Measurements from ENCODE around the gene ANK3.
"Not testable (repeated sequence)": the region's sequence is repeated elsewhere in the genome, so short reads cannot be mapped to it uniquely, and the experiment has no call there.

ANK3 gene

GRCh38 chr10:60299961-60300883, 89.5 kb downstream of the ANK3 start:
- no peak for DNase-seq

DNA sequence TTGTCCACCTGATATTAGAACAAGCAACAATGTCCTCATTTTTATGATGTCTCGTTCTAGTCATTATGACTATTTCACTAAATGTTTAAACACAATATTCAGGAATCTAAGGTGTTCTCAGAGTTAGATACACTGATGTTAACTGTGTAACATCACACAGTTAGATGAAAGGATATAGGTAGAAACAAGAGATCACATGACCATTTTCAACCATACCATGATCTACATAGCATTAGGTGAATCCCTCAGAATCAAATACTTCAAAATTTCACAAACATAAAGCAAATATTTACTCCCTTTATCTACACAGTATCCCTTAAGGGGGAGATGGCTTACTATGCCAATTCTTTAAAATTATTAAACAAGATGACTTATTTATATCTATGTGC, 90.3 kb downstream of the ANK3 start:
- no peak for DNase-seq

GRCh38 chr10:60298408-60299389, 91.0 kb downstream of the ANK3 start:
- no peak for DNase-seq

- no peak for DNase-seq
Measured at GRCh38 chr10:60296073-60296472, 93.6 kb downstream of the ANK3 start.

DNA sequence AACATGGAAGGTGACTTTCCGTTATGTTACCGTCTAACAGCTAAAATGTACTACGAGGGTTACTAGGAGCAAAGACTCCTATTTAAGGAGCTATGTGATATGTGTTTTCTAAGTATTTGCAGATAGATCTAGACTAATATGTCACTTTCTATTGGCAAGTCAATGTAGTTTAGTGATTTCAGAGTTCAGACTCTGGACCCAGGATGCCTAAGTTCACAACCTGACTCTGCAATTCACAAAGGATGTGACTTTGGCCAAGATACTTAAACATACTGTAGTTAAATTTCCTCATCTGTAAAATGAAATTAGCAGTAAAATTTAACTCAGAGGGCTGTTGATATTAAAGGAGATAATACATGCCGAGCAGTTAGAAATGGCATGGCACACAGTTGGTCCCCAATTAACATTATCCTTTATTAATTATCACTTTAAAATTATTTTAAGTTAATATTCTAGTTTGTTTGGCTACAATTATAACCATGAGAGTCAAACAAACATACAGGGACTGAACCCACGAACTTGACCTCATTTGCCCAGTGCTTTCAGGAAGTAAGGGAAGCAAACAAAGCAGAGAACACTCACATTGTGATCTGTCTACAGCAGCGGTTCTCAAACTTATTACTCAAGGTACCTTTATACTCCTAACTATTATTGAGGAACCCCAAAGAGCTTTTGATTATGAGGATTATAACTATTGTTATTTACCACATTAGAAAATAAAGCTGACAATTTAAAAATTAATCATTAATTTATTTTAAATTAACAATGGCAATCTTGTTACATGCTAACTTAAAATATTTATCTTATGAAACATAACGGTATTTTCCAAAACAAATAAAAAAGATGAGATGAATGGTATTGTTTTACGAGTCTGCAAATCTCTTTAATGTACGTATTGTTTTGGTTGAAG, 94.4 kb downstream of the ANK3 start:
- no peak for DNase-seq

- DNase-seq, result no peak
Measured at GRCh38 chr10:60293581-60294175, 96.0 kb downstream of the ANK3 start.

DNA sequence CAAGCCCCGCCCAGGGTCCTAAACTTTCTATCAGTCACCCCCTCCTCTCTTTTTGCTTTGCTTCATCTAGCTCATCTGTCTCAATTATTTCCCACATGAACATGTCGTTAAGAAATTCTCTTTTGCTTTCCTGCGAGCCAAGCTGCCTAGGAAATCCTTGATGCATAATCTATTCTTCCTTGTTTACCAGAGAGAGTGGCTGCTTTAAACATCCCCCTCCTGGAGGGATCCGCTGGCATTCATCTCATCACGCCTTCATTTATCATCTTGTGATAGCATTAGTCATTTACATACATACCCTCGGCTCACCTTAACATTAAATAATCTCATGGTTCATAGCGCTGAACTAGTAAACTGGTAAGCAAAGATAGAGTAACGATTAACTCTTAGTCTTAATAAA, 96.7 kb downstream of the ANK3 start:
- no peak for DNase-seq

GRCh38 chr10:60292536-60292935, 97.1 kb downstream of the ANK3 start:
- DNase-seq, result not testable (repeated sequence)

- no peak for DNase-seq
Measured at GRCh38 chr10:60291344-60291930, 98.2 kb downstream of the ANK3 start.

GRCh38 chr10:60290558-60290957, 99.1 kb downstream of the ANK3 start:
- DNase-seq, result no peak

DNA sequence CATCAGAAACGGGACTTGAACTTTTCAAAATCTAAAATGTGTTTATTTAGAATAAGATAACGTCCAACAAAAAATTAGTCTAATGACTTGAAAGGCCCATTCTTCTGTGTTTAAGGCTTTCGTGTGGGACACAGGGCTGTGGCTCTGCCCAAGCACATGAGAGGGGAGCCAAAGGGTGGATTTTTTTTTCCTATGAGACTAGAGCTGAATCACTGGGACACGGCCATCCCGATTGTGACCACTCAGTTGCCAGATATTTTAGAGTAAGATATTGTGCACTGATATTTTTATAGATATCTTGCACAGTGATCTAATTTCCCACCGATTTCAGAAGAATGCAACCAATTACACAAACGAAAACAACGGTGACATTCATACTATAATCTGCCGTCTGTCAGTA, 99.9 kb downstream of the ANK3 start:
- DNase-seq, result no peak

GRCh38 chr10:60288256-60288655, 101.4 kb downstream of the ANK3 start:
- DNase-seq, result no peak

DNA sequence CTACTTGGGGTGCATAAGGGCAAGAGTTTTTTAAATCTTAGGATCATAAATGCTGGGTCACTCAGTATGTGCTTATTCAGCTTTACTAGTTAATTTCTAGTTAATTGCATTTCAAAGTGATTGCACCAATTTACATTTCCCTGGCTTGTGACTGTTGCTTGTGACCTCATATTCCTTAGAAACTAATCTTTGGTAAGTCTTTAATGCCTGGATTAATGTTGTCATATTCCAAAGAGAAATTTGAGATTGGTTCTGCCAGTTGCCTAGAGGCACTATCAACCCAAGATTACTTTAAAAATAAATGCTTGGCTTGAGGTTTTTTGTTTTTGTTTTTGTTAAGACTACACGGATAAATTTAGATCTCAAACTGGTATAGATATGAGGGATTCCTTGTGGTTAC, 103.1 kb downstream of the ANK3 start:
- DNase-seq, result no peak

- DNase-seq, result no peak
Measured at GRCh38 chr10:60283397-60283796, 106.3 kb downstream of the ANK3 start.

GRCh38 chr10:60282771-60283353, 106.8 kb downstream of the ANK3 start:
- DNase-seq, result no peak

DNA sequence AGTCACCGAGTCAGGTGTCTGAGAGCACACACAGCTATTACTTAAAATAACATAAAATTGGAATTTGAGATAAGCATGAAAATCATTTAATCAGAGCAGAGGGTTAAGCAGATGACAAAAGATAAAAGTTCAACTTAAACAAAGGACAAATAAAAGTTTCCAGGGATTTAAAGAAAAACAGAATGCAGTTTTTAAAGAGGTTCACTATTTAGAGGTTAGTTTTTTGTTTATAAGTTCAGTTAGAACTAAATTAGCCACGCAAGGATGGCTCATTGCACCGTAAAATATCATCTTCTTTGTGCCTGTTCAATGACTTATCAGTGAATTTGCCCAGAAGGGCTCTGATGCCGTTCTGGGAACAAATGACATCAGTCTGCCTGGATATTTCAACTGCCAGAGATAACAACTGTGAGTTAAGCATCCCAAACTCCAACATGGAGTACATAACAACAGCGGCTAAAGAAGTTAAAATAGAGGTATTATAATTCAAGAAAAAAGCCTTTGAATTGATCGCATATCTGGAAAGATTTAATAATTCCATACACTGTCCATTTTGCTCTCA, 107.8 kb downstream of the ANK3 start:
- DNase-seq, result no peak

- no peak for DNase-seq
Measured at GRCh38 chr10:60281331-60281730, 108.3 kb downstream of the ANK3 start.

DNA sequence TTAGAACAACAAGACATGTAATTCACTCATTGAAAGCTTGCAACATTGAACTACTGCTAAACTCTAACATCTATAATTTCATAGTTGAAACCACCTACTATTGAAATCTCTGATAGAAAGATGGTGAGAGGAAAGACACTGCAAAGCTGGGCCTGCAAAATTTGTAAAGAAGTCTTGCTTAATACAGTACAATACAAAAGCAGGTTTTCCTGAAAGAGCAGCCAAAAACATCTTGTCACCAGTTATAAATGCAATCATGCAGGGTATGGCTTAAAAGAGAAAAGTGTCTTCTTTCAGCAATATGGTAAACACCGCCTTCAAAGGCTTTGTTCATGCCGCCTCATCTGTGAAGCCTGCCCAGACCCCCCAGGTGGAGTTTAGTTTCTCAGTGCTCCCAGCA, 109.2 kb downstream of the ANK3 start:
- no peak for DNase-seq

GRCh38 chr10:60277656-60278055, 112.0 kb downstream of the ANK3 start:
- DNase-seq, result no peak

DNA sequence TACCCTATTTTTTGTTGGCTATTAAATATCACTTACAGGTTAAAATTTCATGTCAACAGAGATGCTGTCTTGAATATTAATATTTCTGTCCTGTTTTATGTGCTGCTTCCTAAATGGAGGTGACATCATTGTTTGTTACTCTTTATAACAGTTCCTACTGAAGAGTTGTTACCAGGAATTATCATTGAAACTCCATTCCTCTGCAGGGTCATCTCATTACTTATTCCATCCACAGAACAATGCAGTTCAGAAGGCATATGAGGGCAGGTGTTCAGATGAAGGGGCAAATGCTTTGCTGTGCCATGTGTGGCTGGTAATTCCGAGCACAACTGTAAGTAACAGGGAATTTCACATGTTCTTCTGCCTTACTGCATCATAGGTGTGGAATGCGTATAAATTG, 113.4 kb downstream of the ANK3 start:
- DNase-seq, result no peak

Data from activated effector memory CD4-positive, alpha-beta T cell treated with anti-CD3 and anti-CD28 coated beads, Interleukin-2, amount 50 U/mL, for 16 hours (primary cell).